Spleen (tissue), 11 donors: ENCODE data around the gene COL9A3. TPM values are rescaled to one million over a fixed set of nuclear protein-coding genes. Genes with fewer than 3 reads are reported as not detected.
A peak's percentile ranks its signal among the peaks of the same experiment; 100 is the strongest.

Source experiments
- DNase-seq: peaks from one replicate; pipeline ENCODE4 v3.0.0-alpha.2; 2020
- H3K27ac ChIP-seq, 8 donors: fragments of 200-600 bp; sonication (generic) in 7 of 8; 1 replicate in 4 of 8; 2 replicates in 4 of 8; pipeline versions ENCODE4 v1.5.0 to v1.8.0; 2016 to 2021; ENCODE audit warnings: inconsistent platforms in 4 of 8, mild to moderate bottlenecking in 4 of 8, moderate library complexity in 1 of 8
- H3K27me3 ChIP-seq, 7 donors: fragments of 200-600 bp; sonication (generic) in 6 of 7; replicated peaks in 1 of 7; 1 replicate in 4 of 7; 2 replicates in 3 of 7; pipeline versions ENCODE4 v1.5.0 to v1.8.0; 2016 to 2021; ENCODE audit warnings: inconsistent platforms in 3 of 7, mild to moderate bottlenecking in 1 of 7
- H3K36me3 ChIP-seq, 6 donors: fragments of 200-600 bp; sonication (generic) in 5 of 6; 1 replicate in 4 of 6; 2 replicates in 2 of 6; pipeline versions ENCODE4 v1.5.0 to v1.8.0; 2016 to 2021; ENCODE audit warnings: inconsistent platforms in 2 of 6
- H3K4me1 ChIP-seq, 6 donors: fragments of 200-600 bp; sonication (generic) in 5 of 6; 1 replicate in 3 of 6; 2 replicates in 3 of 6; pipeline versions ENCODE4 v1.5.0 to v1.8.0; 2016 to 2021; ENCODE audit warnings: inconsistent platforms in 3 of 6
- H3K4me3 ChIP-seq, 8 donors: fragments of 200-600 bp; sonication (generic) in 7 of 8; 1 replicate in 4 of 8; 2 replicates in 4 of 8; pipeline versions ENCODE4 v1.5.0 to v1.8.0; 2016 to 2021; ENCODE audit warnings: inconsistent platforms in 4 of 8, mild to moderate bottlenecking in 4 of 8, moderate library complexity in 2 of 8
- H3K9me3 ChIP-seq, 8 donors: fragments of 200-600 bp; sonication (generic) in 7 of 8; 1 replicate in 4 of 8; 2 replicates in 4 of 8; pipeline versions ENCODE4 v1.5.0 to v1.8.0; 2016 to 2021; ENCODE audit warnings: inconsistent platforms in 4 of 8
- CTCF ChIP-seq, 11 experiments: fragments of 200-600 bp in 7 of 11; fragments of 450-650 bp in 4 of 11; sonication (generic) in 4 of 11; IDR thresholded peaks in 8 of 11; conservative IDR thresholded peaks in 3 of 11; 1 replicate in 7 of 11; 2 replicates in 4 of 11; pipeline versions ENCODE4 v1.4.0 to v1.8.0; 2016 to 2021; ENCODE audit warnings: antibody characterized with exemption in 11 of 11, inconsistent platforms in 4 of 11, mild to moderate bottlenecking in 1 of 11
- POLR2A ChIP-seq, 3 donors: fragments of 450-650 bp; IDR thresholded peaks; one replicate each; pipeline ENCODE4 v1.5.1; 2017; ENCODE audit warnings: antibody characterized with exemption in 3 of 3, mild to moderate bottlenecking in 1 of 3
- POLR2AphosphoS5 ChIP-seq, 3 donors: sonication (generic); formaldehyde crosslinking; IDR thresholded peaks; one replicate each; pipeline ENCODE4 v1.5.1; 2017; ENCODE audit warnings: antibody characterized with exemption in 3 of 3
- WGBS, 5 donors: extraction: QIAGEN DNeasy Blood & Tissue Kit in 3 of 5; methylation state at CpG; one replicate each; pipeline versions ENCODE4 v1.1.5 to v1.1.7; 2013 to 2018; 5-methylcytosine and 5-hydroxymethylcytosine counted together
- intact Hi-C: fragments of 100-400 bp; cut with DNase I; formaldehyde crosslinking; loops from one replicate; pipeline ENCODE4 v1.15.0; 2023; ENCODE audit warnings: low total_unique reads
- polyA plus RNA-seq, 3 donors: library from polyadenylated mRNA; stranded (reverse); fragments of 200-250 nt; gene quantifications; one replicate each; pipeline ENCODE4 v1.2.1, GENCODE V29; 2013
- total RNA-seq, 7 donors: library from RNA; depleted of rRNA in 3 of 7; stranded (reverse); fragments of >200 nt in 3 of 7; fragmentation: NEBNext Ultra II Directional in 4 of 7; extraction: Animal tissue kit (Norgen Biotek cat#: 25700) in 4 of 7; gene quantifications; one replicate each; pipeline versions ENCODE4 v1.1.0 to v1.2.1, GENCODE V29; 2016 to 2021
- donor health status: healthy with polysubstance abuse.
- donor health status: DM: no; HTN: no; CAD: no; lungs with moderate emphysema.
- donor health status: DM: no; HTN: no; CAD: no.
- donor health status: Bipolar disorder and iron deficiency.
- donor health status: healthy.
- donor health status: DM: no; HTN: no; CAD: no.
- donor health status: DM: yes; HTN: yes; CAD: no.

COL9A3 gene
- total and polyA plus RNA-seq, 10 donors: 1.2 to 16.7 (median 11.1) TPM

GRCh38 chr20:62794007-62794724, 22.7 kb upstream of the COL9A3 start:
- intact Hi-C loops: loop anchor here (5.0 kb wide), 2 partner anchors 127 to 292 kb away; no protein-coding TSS in a partner anchor
- Histone ChIP-seq H3K27ac (peak overlapping the region; percentile 89 to 98 (median 94)), H3K36me3 (peaks cover 0 to 17% (median 14%) of the 10 kb centered on the region in 6 donors), H3K4me3 (peak overlapping the region; percentile 47 to 73 (median 64)), H3K27me3 (no peaks in the 10 kb centered on the region), H3K4me1 (peaks cover 5 to 70% (median 46%) of the 10 kb centered on the region in 6 donors), H3K9me3 (no peaks in the 10 kb centered on the region)
- WGBS, 5 donors: 1 to 2% (median 1%) methylated on average over 30 to 69 of the region's 69 CpGs
- TF ChIP-seq CTCF (IDR thresholded peaks at IDR 0.05 in 8 of 11, conservative IDR thresholded peaks at IDR 0.05 in 3 of 11) (peak in 3 of 11 experiments; percentile 22 to 39 (median 24)), POLR2AphosphoS5 (IDR thresholded peaks at IDR 0.05) (peak; percentile 93 to 97 (median 96)), POLR2A (IDR thresholded peaks at IDR 0.05) (peak; percentile 62 to 75 (median 62))
- DNase-seq: peak; percentile 100

- peak; percentile 93 for DNase-seq
- H3K4me3 ChIP-seq: peak overlapping the region; percentile 47 to 73 (median 64)
- peaks cover 0 to 27% (median 24%) of the 10 kb centered on the region in 6 donors for H3K36me3 ChIP-seq
- H3K4me1 ChIP-seq: peaks cover 5 to 70% (median 46%) of the 10 kb centered on the region in 6 donors
- H3K27ac ChIP-seq: peak overlapping the region; percentile 57 to 98 (median 94)
- no peaks in the 10 kb centered on the region for H3K9me3 ChIP-seq
- H3K27me3 ChIP-seq: no peaks in the 10 kb centered on the region
- no peak for TF ChIP-seq POLR2A (IDR thresholded peaks at IDR 0.05)
- peak; percentile 44 to 68 (median 62) for TF ChIP-seq POLR2AphosphoS5 (IDR thresholded peaks at IDR 0.05)
- WGBS, 5 donors: 0 to 1% (median 1%) methylated on average over 48 to 68 of the region's 68 CpGs
- intact Hi-C loops: no loop called here
Measured at GRCh38 chr20:62795023-62795761, 21.7 kb upstream of the COL9A3 start.

GRCh38 chr20:62796699-62797491, 20.0 kb upstream of the COL9A3 start:
- Histone ChIP-seq H3K9me3 (no peaks in the 10 kb centered on the region), H3K36me3 (peaks cover 0 to 40% (median 37%) of the 10 kb centered on the region in 6 donors), H3K27me3 (no peaks in the 10 kb centered on the region), H3K4me1 (peaks cover 5 to 61% (median 38%) of the 10 kb centered on the region in 6 donors), H3K27ac (peak overlapping the region; percentile 91 to 98 (median 94)), H3K4me3 (peak overlapping the region; percentile 47 to 73 (median 62))
- WGBS, 5 donors: 22 to 66% (median 31%) methylated on average over 16 to 52 of the region's 53 CpGs
- intact Hi-C loops: no loop called here
- no peak for TF ChIP-seq POLR2A (IDR thresholded peaks at IDR 0.05)
- TF ChIP-seq POLR2AphosphoS5 (IDR thresholded peaks at IDR 0.05): no peak
- no peak for TF ChIP-seq CTCF (IDR thresholded peaks at IDR 0.05 in 8 of 11, conservative IDR thresholded peaks at IDR 0.05 in 3 of 11)
- DNase-seq: no peak
